ENCODE measurements around the gene TCP11. TPM values are rescaled to one million over a fixed set of nuclear protein-coding genes. Genes with fewer than 3 reads are reported as not detected.

TCP11 gene
- total RNA-seq, 1 donor from 2014 or later = not detected

DNA sequence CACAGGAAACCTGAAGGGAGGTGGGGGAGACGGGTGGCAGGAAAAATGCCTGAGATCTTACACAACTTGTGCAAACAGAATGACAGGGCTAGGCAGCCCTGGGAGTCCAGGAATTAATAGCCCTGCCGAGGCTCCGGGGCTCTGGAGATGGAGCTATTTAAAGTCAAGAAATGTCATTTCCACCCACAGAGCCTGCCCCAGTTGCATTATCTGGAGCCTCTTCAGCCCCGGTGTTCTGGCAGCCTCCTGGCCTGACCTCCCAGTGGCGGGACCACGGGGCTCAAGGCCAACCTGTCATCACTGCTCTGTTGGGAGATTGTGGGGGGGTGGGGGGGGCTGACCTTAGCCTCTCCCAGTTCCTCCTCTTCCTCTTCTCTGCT, 44.2 kb upstream of the TCP11 start:
- Histone ChIP-seq H3K9me3 (no peaks in the 10 kb centered on the region), H3K27ac (peak overlapping the region; percentile 46), H3K4me1 (peaks cover 22% of the 10 kb centered on the region), H3K4me3 (no peak overlapping the region), H3K36me3 (no peaks in the 10 kb centered on the region), H3K27me3 (ENCODE audit: low read depth) (peaks cover 11% of the 10 kb centered on the region)
- ATAC-seq (peak; percentile 74 to 80), DNase-seq (peak; percentile 54)
- TF ChIP-seq, protein P1, sequence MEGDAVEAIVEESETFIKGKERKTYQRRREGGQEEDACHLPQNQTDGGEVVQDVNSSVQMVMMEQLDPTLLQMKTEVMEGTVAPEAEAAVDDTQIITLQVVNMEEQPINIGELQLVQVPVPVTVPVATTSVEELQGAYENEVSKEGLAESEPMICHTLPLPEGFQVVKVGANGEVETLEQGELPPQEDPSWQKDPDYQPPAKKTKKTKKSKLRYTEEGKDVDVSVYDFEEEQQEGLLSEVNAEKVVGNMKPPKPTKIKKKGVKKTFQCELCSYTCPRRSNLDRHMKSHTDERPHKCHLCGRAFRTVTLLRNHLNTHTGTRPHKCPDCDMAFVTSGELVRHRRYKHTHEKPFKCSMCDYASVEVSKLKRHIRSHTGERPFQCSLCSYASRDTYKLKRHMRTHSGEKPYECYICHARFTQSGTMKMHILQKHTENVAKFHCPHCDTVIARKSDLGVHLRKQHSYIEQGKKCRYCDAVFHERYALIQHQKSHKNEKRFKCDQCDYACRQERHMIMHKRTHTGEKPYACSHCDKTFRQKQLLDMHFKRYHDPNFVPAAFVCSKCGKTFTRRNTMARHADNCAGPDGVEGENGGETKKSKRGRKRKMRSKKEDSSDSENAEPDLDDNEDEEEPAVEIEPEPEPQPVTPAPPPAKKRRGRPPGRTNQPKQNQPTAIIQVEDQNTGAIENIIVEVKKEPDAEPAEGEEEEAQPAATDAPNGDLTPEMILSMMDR (IDR thresholded peaks at IDR 0.05) = no peak
- intact Hi-C loops (cut with DNase I) = no loop called here

DNA sequence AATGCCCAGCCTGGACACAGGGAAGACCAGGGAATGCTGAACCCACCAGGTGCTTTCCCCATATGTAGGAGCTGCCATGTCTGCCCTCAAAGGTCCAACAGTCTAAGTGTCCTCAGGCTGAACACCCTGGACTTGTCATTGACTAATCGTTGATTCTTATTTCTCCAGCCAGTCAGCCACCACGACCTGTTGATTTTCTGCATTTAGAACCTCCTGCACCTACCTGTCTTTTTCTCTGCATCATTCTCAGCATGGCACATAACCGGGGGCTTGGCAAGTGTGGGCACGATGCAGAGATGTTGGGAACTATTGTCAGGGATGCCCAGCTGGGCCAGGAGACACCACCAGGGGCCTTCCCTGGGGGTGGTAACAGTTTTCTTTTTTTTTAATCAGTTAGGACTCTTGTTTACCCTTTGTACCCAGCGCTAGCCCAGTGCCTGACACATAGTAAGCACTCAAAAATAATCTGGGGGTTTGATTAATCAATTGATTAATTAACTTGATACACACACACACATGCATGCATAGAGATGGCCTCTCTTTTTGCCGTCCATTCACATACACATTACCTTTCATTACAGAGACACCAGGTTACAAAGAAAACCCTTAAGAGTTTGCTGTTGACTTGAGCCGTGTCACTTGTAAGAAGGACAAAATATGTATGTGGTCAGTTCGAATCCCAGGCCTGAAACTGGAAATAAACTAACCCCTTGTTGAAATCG, 43.6 kb upstream of the TCP11 start:
- TF ChIP-seq, protein P1 (IDR thresholded peaks at IDR 0.05) = no peak
- Histone ChIP-seq H3K4me1 (peaks cover 26% of the 10 kb centered on the region), H3K4me3 (no peak overlapping the region), H3K27me3 (ENCODE audit: low read depth) (peaks cover 11% of the 10 kb centered on the region), H3K27ac (peak overlapping the region; percentile 46), H3K9me3 (no peaks in the 10 kb centered on the region), H3K36me3 (no peaks in the 10 kb centered on the region)
- DNase-seq = no peak
- ATAC-seq = no peak
- intact Hi-C loops (cut with DNase I) = no loop called here

DNA sequence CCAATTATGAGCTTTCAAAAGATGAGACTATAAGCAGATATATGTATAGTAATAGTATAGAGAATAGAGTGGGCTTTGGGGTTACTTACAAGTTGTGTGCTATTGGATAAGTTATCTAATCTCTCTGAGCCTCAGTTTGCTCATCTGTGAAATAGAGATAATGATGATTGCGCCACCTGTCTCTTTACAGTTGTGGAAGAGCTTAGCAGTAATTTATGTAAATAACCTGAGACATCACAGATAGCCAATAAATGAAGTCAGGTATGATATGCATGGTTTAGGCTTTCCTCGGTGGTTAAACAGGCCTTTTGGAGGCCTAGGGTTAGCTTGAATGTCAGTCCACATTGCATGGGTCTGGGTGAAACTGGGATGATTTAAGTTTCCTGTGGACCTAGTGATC, 42.8 kb upstream of the TCP11 start:
- Histone ChIP-seq H3K27me3 (ENCODE audit: low read depth) (peaks cover 11% of the 10 kb centered on the region), H3K27ac (peak overlapping the region; percentile 11), H3K4me3 (no peak overlapping the region), H3K9me3 (no peaks in the 10 kb centered on the region), H3K4me1 (peaks cover 34% of the 10 kb centered on the region), H3K36me3 (no peaks in the 10 kb centered on the region)
- intact Hi-C loops (cut with DNase I) = no loop called here
- DNase-seq (no peak), ATAC-seq (no peak)
- TF ChIP-seq, protein P1 (IDR thresholded peaks at IDR 0.05) = no peak

DNA sequence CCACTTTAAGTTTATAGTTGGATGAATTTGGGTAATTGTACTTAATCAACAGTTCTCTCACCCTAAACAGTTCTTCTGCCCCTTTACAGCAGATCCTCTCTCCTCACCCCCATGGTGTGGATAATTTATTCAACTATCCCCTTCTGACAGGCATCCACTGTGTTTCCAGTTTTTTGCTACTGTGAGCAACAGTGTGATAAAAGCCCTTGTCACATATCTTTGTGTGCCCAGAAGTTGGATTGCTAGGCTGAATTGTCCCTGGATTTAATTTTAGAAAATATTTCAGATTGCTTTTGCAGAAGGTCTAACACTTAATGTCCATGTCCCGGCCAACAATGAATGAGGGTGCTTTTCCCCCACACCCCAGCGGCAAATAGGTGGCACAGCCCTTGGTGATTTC, 42.1 kb upstream of the TCP11 start:
- Histone ChIP-seq H3K27ac (peak overlapping the region; percentile 11), H3K27me3 (ENCODE audit: low read depth) (peaks cover 11% of the 10 kb centered on the region), H3K36me3 (no peaks in the 10 kb centered on the region), H3K4me1 (peaks cover 36% of the 10 kb centered on the region), H3K4me3 (no peak overlapping the region), H3K9me3 (no peaks in the 10 kb centered on the region)
- TF ChIP-seq, protein P1 (IDR thresholded peaks at IDR 0.05) = no peak
- DNase-seq (no peak), ATAC-seq (no peak)
- intact Hi-C loops (cut with DNase I) = no loop called here

DNA sequence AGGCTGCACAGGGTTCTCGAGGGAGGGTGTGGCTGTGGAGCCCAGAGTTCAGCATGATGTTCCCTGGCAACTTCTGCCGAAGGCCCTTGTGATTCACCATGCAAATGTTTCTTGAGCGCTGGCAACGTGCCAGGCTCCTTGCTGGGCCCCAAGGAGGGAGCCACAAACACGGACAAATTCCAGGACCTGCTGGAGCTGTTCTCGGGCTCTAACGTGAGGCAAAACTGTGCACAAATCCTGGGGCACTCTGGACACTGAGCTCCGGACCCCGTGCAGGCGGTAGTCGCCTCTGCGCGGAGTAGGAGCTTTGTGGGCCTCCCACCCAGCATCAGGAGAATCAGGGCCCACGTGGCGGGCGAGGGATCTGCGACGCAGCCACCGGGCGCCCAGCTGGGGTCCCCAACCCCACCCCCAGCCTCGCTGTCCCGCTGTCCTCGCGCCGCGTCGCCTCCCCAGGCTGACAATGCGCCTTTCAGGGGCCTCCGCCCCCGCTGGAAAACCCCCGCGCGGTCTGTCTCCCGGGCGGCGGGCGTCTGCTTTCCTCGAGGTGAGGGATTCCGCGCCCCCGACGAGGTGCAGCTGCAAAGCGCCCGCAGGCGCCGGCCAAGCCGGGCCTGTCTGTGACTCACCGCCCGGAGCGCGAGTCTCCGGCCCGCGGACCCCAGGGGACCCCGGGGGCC, 40.9 kb upstream of the TCP11 start:
- ATAC-seq (peak; percentile 57 to 72), DNase-seq (peak; percentile 71)
- Histone ChIP-seq H3K4me1 (peaks cover 36% of the 10 kb centered on the region), H3K4me3 (no peak overlapping the region), H3K9me3 (no peaks in the 10 kb centered on the region), H3K27me3 (ENCODE audit: low read depth) (peaks cover 11% of the 10 kb centered on the region), H3K27ac (peak overlapping the region; percentile 68), H3K36me3 (no peaks in the 10 kb centered on the region)
- TF ChIP-seq, protein P1 (IDR thresholded peaks at IDR 0.05) = no peak
- intact Hi-C loops (cut with DNase I) = no loop called here
